NCI-H1694 (cell line): ENCODE measurements around the gene CNN2.
A peak's percentile ranks its signal among the peaks of the same experiment; 100 is the strongest.

Experiments
- DNase-seq: peaks from one replicate; lab custom pipeline; 2025; lab: John Stamatoyannopoulos, UW

The CNN2 gene

DNA sequence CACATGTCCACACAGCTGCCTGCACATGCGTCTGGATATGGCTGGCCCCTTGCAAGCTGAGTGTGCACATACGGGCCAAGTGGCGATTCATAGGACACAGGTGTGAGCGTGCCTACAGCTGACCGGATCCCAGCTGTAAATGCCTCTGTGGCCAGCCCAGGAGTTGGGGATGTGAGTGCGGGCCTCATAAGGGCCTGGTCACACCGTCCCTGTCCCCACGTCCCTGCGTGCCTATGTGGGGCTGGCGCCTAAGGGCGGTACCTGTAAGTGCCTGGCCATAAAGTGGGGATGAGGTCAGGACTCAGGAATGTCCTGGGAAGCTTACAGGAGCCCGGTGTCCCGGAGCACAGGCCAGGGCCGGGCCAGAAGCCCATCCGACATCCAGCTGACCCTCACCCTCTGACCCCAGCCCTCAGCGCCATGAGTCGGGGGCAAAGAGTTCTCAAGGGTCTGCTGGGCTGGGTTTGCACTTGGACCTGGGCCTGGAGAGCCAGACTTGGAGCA, 39.2 kb downstream of the CNN2 start:
- no peak for DNase-seq

DNA sequence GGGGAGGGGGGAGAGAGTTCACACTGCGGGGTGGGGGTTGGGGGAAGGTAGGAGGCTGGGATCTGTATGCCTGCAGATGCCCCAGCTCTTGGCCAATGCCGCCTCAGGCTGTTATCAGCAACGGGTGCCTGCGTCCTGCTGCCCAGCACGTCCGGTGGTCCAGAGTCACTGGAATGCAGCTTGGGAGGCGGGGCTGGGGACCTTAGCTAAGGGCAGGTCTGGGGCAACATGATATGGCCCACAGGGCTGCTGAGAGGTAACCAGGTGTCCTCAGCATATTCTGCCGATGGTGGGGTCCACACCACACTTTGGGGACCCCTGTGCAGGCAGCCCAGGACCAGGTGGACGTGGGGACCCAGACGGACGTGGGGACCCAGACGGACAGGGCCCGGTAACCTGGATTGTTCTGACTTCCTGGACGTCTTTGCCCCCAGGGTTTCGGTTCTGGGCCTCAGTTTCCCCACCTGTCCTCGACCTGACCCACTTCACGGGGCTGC, 39.9 kb downstream of the CNN2 start:
- no peak for DNase-seq

DNA sequence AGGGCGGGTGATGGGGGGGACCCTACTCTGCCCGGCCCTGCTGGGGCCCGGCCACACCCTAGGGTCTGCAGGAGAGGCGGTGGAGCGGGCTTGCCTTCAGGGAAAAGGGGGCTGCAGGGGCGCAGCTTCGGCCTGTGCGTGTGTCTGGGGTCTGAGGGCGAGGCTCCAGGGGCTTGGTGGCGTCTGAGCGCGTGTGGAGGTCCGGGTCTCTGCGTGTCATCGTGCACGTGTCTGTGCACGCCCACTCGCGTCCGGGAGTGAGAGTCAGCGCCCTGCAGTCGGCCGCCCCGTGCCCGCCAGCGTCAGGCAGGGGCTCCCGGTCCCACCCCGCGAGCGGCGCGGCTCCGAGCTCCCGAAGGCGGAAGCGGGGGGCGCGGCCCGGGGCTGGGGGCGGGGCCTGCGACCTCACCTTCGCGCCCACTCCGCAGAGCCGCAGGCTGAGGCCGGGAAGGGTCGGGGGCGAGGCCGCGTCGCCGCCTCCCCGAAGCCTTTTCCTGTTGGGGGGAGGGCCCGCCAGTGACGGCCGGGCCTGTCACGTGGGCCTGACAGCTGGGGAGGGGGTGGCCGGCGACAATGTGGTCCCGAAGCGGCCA, 40.4 kb downstream of the CNN2 start, which contains the start of gene ARHGAP45:
TSS of gene ARHGAP45 (plus strand) at position 420 of the 593 bp plus-strand sequence. CDS start 239 bp downstream, outside the sequence.
- no peak for DNase-seq

DNA sequence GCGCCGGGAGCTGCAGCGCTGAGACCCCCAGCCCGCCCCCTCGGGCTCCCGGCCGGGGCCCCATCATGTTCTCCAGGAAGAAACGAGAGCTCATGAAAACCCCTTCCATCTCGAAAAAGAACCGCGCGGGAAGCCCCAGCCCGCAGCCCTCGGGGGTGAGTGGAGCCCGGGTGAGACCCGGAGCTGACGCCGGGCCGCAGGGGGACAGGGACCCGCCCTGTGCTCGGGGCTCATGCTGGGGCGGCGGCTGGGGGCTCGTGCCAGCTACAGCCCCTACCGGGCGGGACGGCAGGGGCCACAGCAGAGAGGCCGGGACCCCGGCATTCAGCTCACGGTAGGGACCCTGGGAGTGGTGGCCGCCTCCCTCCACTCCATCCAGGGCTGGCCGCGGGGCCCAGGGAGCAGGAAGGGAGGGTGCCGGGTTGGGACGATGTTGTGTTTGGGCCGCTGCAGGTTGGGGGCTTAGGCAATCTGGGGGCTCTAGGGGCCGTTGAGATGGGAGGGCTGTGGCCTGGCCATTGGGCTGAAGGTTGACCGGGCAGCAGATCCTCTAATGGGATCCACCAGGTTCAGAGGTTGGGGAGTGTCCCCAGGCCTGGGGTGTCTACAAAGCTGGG, 41.0 kb downstream of the CNN2 start:
- DNase-seq: no peak

DNA sequence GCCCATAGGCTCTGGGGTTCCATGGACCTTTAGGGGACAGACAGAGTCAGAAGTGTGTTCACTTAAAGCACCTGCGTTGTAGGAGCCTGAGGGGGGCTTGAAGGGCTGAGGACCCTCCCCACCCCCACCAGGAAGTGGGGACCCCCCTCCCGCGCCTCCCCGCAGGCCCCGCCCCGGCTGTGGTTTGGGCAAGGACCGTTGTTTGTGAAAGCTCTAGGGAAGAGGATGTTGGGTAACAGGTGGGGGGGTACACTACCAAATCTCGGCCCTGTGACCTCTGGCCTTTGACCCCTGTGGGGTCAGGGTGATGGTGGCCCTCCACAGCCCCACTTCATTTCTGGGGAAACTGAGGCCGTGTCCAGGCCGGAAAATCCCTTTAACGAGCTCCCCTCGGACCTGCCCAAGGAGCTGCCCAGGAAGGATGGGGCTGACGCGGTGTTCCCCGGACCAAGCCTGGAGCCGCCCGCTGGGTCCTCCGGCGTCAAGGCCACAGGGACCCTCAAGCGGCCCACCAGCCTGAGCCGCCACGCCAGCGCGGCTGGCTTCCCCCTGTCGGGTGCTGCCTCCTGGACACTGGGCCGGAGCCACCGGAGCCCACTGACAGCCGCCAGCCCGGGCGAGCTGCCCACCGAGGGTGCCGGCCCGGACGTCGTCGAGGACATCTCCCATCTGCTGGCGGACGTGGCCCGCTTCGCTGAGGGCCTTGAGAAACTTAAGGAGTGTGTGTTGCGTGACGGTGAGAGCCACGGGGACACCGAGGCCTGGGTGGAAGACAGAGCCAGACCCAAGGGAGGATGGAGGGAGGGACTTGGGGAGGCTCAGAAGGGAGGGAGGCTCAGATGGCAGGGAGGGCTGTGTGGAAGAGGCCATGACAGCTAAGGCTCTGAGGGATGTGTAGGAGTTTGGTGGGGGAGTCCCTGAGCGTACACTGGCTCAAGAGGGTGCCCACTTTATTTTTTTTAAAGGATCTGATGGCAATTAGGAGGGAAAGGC, 41.9 kb downstream of the CNN2 start:
- DNase-seq: no peak

DNA sequence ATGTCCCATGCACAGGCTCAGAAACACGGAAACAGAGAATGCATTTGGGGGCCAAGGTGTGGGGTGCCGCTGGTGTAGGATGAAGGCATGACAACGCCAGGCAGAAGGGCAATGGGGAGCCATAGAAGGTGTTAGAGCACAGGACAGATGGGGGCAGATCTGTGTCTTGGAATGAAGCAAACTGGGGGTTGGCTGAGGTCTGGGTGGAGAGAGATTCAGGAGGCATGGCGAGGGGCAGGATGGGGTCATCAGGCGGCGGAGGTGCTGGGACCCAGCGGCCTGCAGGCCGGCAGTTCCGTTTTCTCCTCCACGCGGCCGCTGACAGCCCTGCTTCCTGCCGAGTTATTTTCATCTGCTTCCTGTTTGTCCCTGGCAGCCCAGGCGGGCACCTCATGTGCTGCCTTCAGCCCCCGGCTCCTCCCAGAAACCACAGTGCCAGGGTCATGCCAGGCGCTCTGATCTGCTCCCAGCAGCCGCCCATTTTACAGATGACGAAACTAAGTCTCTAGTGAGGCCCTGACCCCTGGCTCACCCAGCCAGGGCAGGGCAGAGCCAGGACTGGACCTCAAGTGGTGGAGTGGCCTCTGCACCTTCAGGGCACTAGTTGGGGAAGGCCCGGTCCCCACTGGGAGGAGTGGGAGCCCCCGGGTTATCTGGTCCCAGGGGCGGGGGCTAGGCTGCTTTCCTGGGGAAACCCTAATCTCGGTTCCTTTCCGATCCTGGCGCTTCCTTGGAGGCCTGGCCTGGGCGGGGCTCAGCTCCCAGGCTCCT, 42.8 kb downstream of the CNN2 start:
- DNase-seq: no peak

DNA sequence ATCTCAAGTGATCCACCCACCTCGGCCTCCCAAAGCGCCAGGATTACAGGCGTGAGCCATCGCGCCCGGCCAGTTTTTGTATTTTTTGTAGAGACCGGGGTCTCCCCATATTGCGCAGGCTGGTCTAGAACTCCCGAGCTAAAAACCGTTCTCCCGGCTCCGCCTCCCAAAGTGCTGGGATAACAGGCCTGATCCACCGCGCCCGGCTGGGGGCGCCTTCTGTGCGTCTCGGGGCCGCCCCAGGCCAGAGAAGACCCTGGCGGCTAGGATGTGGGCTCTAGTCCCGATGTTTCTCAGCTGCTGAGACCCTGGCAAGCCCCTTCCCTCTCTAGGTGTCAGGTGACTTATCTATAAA, 44.1 kb downstream of the CNN2 start:
- no peak for DNase-seq

DNA sequence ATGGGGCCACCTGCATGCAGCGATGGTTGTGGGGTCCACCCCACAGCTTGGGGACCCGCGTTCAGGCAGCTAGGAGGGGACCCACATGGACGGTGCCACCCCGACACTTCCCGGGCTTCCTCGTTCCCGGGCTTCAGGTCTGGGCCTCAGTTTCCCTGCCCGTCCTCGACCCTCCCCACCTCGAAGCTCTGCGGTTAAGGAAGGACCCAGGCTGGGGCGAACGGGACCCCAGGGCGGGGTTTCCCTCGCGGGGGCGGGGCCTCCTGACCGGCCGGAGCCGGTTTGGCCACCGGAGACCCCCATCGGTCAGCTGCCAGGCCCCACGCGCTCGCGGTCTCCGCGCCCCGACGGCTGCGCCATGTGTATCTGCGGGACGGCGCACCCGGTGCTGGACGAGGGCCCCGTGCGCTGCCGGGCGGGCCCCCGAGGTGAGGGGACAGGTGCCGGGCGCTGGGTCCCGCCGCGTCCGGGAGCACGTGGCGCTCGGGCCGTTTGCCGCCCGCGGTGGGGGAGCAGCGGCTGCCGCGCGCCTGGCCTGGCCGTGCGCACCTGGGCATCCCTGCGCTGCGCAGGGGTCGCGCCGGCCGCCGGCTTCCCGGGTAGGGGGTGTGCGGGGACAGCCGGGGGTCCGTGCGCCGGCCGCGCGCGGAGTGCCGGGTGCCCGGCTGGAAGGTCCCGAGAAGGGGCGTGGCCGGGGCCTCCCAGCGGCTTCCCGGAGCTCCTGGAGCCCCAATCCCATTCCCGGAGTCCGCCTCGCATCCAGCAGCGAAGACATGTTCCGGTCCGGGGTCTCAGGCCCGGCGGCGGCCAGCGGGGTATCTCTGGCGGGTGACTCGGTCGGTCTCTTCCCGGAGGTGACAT, 44.8 kb downstream of the CNN2 start:
- DNase-seq: no peak

DNA sequence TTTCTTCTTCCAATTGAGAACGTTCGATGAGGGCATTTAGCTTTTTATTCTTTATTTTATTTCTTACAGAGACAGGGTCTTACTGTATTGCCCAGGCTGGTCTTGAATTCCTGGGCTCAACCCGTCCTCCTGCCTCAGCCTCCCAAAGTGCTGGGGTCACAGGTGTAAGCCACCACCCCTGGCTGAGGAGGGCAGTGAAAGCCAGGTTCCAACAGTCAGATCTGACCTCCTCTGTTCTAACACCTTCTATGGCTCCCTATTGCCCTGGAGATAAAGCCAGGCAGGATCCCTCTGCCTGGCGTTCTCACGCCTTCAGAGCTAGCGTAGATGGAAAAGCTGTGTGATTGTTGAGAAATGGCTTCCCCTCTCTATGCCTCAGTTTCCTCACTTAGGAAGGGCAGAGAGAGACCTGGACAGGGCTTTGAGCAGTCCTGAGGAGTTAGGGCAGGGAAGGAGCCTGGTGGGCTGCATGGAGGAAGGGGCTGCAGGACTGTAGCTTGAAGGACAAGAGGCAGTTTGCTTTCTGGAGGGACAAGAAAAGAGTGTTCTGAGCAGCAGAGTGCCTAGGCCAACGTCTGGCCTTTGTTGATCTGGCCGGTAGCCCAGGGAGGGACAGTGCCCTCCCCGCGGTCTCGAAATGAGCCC, 46.1 kb downstream of the CNN2 start:
- no peak for DNase-seq

DNA sequence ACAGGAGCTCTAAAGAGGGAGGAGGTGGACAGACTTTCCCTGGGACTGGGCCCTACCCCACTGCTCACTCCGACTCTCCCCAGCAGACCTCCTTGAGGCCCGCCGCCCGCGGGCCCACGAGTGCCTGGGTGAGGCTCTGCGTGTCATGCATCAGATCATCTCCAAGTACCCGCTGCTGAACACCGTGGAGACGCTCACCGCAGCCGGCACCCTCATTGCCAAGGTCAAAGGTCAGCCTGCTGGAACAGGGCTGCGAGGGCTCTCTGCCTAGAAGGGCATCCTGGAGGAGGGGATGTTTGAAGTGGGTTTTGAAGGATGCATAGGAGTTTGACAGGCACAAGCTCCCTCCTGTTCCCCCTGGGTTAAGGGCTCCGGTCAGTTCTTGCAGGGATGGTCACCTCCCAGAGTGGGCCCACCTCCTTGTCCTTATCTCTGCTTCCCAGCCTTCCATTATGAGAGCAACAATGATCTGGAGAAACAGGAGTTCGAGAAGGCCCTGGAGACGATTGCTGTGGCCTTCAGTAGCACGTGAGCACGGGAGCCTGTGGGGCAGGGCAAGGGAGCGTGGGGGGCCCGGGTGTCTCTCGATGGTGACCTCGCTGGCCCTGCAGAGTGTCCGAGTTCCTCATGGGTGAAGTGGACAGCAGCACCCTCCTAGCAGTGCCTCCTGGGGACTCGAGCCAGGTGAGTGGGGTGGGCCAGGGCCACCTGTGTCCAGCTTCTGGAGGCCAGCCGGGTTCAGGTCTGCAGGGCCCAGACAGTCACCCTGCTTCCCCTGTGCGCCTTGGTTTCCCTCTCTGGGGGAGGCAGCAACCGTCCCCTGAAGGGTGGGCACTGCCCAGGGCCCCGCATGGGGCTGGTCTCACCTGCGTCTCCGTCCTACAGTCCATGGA, 46.9 kb downstream of the CNN2 start:
- no peak for DNase-seq

DNA sequence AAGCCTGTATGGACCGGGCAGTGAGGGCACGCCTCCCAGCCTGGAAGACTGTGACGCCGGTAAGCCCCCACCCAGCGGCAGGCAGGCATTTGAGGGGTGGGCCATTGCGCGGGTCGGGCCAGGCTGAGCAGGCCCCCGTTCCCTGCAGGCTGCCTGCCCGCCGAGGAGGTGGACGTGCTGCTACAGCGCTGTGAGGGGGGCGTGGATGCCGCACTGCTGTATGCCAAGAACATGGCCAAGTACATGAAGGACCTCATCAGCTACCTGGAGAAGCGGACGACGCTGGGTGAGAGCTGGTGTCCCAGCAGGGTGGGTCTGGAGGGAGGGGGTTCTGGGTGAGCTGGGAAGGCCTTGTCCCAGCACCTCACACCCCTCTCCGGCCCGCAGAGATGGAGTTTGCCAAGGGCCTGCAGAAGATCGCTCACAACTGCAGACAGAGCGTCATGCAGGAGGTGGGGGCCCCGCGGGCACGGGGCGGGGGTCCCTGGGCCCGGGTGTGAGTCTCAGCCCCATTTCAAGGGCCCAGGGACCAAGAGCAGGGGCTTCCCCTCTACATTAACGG, 47.6 kb downstream of the CNN2 start:
- no peak for DNase-seq

DNA sequence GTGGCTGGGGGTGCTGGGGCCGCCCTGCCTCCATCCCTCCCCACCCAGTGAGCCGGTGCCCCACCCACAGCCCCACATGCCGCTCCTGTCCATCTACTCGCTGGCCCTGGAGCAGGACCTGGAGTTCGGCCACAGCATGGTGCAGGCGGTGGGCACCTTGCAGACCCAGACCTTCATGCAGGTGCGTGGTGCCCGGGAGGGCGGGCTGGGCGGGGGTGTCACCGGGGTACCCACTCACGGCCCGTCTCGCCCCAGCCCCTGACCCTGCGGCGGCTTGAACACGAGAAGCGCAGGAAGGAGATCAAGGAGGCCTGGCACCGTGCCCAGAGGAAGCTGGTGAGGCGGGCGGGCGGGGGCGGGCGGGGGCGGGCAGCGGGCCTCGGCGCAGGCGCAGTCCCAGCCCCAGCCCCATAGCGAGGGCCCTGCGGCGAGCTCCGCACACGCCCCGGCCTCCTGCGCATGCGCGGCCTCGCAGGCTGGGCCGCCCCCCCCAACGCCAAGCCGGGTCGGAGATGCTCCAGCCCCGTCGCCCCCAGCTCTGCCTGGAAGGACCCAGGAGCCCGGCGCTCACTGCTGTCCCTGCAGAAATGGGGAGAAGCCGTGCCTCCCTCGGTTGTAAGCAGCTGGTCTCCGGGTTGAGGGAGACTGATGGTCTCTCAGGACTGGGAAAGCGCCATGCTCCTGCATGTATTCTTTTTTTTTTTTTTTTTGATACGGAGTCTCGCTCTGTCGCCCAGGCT, 48.3 kb downstream of the CNN2 start:
- DNase-seq: peak; percentile 49

DNA sequence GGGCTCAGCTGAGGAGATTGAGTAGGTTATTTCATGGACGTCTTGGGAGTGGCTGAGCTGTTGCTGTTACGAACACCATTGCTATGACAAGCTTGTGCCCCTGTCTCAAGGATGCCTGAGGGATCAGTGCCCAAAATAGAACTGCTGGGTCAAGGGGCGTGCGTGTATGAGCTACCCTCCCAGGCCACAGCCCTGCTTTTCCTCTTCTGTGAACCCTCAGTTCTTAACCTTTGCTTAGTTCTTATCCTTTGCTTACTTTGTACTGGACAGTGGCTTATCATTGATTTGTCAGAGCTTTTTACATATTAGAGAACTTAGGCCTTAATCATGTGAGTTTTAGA, 49.6 kb downstream of the CNN2 start:
- DNase-seq: no peak

DNA sequence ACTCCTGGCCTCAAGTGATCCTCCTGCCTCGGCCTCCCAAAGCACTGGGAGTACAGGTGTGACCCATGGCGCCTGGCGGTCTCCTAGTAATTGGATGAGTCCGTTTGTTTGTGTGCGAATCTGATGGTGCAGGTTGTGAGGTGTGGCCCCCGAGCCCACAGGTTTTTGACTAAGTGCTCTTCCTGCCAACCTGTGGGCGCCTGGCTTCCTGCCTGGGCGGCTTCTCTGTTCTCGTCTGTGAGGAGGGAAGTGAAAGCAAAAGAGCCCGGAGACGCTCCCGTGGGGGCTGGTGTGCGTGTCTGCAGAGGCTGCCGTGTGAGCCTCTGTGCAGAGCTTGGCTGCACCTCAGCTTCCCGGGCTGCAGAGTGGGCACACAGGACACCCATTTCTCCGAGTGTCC, 50.5 kb downstream of the CNN2 start:
- DNase-seq: no peak

DNA sequence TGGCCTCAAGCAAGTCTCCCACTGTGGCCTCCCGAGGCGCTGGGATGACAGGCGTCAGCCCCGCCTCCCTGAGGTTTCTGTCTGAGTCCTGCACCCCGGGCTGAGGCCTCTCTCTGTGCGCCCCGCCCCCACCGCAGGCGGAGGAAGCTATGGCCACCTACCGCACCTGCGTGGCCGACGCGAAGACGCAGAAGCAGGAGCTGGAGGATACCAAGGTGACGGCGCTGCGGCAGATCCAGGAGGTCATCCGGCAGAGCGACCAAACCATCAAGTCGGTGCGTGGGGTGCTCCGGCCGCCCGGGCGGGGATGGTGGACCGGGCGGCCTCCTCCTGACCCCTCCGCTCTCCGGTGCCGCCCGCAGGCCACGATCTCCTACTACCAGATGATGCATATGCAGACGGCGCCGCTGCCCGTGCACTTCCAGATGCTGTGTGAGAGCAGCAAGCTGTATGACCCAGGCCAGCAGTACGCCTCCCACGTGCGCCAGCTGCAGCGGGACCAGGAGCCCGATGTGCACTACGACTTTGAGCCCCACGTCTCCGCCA, 53.2 kb downstream of the CNN2 start:
- no peak for DNase-seq

DNA sequence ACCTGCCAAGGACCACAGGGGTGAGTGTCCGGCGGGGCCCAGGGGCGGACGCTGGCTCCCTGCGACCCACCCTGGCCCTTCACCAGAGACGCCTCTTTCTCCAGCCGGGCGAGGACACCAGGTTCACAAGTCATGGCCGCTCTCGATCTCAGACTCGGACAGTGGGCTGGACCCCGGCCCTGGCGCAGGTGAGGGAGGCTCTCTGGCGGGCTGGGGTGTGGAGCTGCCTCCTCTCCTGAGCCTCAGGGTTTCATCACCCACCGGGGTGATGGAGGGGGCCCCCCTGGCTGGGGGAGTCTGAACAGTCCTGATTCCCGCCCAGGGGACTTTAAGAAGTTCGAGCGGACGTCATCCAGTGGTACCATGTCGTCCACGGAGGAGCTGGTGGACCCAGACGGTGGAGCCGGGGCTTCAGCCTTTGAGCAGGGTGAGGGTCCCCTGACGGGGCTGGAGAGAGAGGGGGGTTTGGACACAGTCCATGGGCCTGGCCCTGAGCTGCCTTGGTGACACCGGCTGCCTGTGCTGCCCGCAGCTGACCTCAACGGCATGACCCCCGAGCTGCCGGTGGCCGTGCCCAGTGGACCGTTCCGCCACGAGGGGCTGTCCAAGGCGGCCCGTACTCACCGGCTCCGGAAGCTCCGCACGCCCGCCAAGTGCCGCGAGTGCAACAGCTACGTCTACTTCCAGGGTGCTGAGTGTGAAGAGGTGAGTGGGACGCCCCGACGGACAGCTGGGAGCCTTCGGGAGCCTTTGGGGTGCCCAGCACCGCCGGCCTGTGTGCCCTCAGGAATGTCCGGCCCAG, 54.2 kb downstream of the CNN2 start:
- no peak for DNase-seq
